Tibial nerve (tissue), 4 donors: Measurements from ENCODE around the gene PKP4.

ENCODE experiments used
- EP300 ChIP-seq, 2 donors: sonication (generic); formaldehyde crosslinking; IDR thresholded peaks; one replicate each; pipeline ENCODE4 v1.6.1; 2017; ENCODE audit warnings: antibody characterized with exemption in 2 of 2, mild to moderate bottlenecking in 1 of 2
- POLR2A ChIP-seq, 2 donors: fragments of 450-650 bp; IDR thresholded peaks; one replicate each; pipeline ENCODE4 v1.6.1; 2017; ENCODE audit warnings: antibody characterized with exemption in 2 of 2, mild to moderate bottlenecking in 2 of 2, moderate library complexity in 2 of 2
- TF ChIP-seq, protein P1 (sequence below), 5 experiments: fragments of 200-600 bp in 3 of 5; fragments of 450-650 bp in 2 of 5; sonication (generic) in 3 of 5; IDR thresholded peaks; one replicate each; pipeline ENCODE4 v1.5.1; 2016 to 2019; ENCODE audit warnings: antibody characterized with exemption in 5 of 5, mild to moderate bottlenecking in 3 of 5, moderate library complexity in 2 of 5

DNA sequence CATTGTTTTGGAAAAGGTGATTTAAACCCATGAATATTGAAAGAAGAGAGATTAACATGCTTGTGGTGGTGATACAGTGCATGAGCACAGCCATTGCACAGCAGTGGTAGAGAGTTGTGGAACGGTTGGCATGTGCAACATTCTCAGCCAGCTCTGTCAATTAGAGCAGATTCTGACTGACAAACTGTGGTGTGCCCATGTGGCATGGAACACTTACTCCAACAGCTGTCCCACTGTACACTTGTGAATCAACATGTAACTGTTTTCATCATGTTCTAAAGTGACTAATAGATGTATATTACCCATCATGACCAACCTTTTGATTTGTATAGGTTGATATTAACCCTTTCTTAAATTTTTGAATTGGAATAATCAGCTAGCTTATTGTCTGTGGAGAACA is 55.6 kb downstream of the PKP4 start:
- TF ChIP-seq, protein P1, sequence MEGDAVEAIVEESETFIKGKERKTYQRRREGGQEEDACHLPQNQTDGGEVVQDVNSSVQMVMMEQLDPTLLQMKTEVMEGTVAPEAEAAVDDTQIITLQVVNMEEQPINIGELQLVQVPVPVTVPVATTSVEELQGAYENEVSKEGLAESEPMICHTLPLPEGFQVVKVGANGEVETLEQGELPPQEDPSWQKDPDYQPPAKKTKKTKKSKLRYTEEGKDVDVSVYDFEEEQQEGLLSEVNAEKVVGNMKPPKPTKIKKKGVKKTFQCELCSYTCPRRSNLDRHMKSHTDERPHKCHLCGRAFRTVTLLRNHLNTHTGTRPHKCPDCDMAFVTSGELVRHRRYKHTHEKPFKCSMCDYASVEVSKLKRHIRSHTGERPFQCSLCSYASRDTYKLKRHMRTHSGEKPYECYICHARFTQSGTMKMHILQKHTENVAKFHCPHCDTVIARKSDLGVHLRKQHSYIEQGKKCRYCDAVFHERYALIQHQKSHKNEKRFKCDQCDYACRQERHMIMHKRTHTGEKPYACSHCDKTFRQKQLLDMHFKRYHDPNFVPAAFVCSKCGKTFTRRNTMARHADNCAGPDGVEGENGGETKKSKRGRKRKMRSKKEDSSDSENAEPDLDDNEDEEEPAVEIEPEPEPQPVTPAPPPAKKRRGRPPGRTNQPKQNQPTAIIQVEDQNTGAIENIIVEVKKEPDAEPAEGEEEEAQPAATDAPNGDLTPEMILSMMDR (IDR thresholded peaks at IDR 0.05): no peak
- no peak for TF ChIP-seq EP300 (IDR thresholded peaks at IDR 0.05)
- no peak for TF ChIP-seq POLR2A (IDR thresholded peaks at IDR 0.05)
